HT1080 (cell line): ENCODE data around the gene PLK3. TPM values are rescaled to one million over a fixed set of nuclear protein-coding genes. Genes with fewer than 3 reads are reported as not detected.
"Not testable (repeated sequence)": the region's sequence is repeated elsewhere in the genome, so short reads cannot be mapped to it uniquely, and the experiment has no call there.

Experiments
- DNase-seq: peaks from one replicate; pipeline ENCODE4 v3.0.0-alpha.2; 2015; ENCODE audit warnings: low read depth
- polyA plus RNA-seq, 2 experiments: library from polyadenylated mRNA; depleted of rRNA; stranded (reverse); fragments of >200 nt; gene quantifications; 2 replicates each; pipeline ENCODE4 v1.2.3, GENCODE V29; 2015
- total RNA-seq: library from RNA; depleted of rRNA; stranded (reverse); fragments of >200 nt; shearing (Covaris generic); gene quantifications from 2 replicates; pipeline ENCODE4 v1.2.3, GENCODE V29; 2014; rRNA removed

PLK3 gene
- total RNA-seq = 26.7 and 28.3 TPM in 2 replicates
- polyA plus RNA-seq (2015; cell fraction: cytosol; rRNA removed) = 36.9 and 39.9 TPM in 2 replicates
- polyA plus RNA-seq (2015; cell fraction: nucleus; rRNA removed) = 103 and 117 TPM in 2 replicates

- DNase-seq = peak; percentile 96
Measured at GRCh38 chr1:44799770-44800584, at the start of gene PLK3. PLK3 (plus strand) TSS chr1:44800377; CDS start chr1:44800464, 87 bp downstream.

- DNase-seq = no peak
Measured at GRCh38 chr1:44757420-44757819, 42.8 kb upstream of the PLK3 start.

GRCh38 chr1:44759077-44759476, 41.1 kb upstream of the PLK3 start:
- DNase-seq = no peak

- no peak for DNase-seq
Measured at GRCh38 chr1:44760876-44761275, 39.3 kb upstream of the PLK3 start.

GRCh38 chr1:44766421-44766820, 33.8 kb upstream of the PLK3 start:
- not testable (repeated sequence) for DNase-seq

GRCh38 chr1:44775078-44775929, 24.9 kb upstream of the PLK3 start, which contains the start of gene RPS8:
RPS8 (plus strand) TSS chr1:44775540; CDS start chr1:44775597, 57 bp downstream.
- DNase-seq = peak; percentile 88

- no peak for DNase-seq
Measured at GRCh38 chr1:44775930-44776729, 24.0 kb upstream of the PLK3 start.

GRCh38 chr1:44776730-44777068, 23.5 kb upstream of the PLK3 start:
- no peak for DNase-seq

- no peak for DNase-seq
Measured at GRCh38 chr1:44777547-44777946, 22.6 kb upstream of the PLK3 start.

- DNase-seq = no peak
Measured at GRCh38 chr1:44777969-44778635, 22.1 kb upstream of the PLK3 start.

- DNase-seq = no peak
Measured at GRCh38 chr1:44778705-44779576, 21.2 kb upstream of the PLK3 start.

- DNase-seq = no peak
Measured at GRCh38 chr1:44780583-44781121, 19.5 kb upstream of the PLK3 start.

GRCh38 chr1:44783697-44784093, 16.5 kb upstream of the PLK3 start:
- no peak for DNase-seq

GRCh38 chr1:44784094-44785028, 15.8 kb upstream of the PLK3 start:
- DNase-seq = no peak

GRCh38 chr1:44785029-44785380, 15.2 kb upstream of the PLK3 start:
- no peak for DNase-seq

GRCh38 chr1:44785501-44786137, 14.6 kb upstream of the PLK3 start:
- no peak for DNase-seq

GRCh38 chr1:44786138-44786840, 13.9 kb upstream of the PLK3 start:
- no peak for DNase-seq
